Urinary bladder (tissue), 4 donors: Measurements from ENCODE around the gene NIN. TPM values are rescaled to one million over a fixed set of nuclear protein-coding genes. Genes with fewer than 3 reads are reported as not detected.
"Not testable (repeated sequence)": the region's sequence is repeated elsewhere in the genome, so short reads cannot be mapped to it uniquely, and the experiment has no call there.

Source experiments
- DNase-seq: peaks from one replicate; pipeline ENCODE4 v3.0.0-alpha.2; 2015; ENCODE audit errors: extremely low spot score
- H3K27ac ChIP-seq: one replicate; pipeline ENCODE4 v1.5.1; 2013; ENCODE audit warnings: low read depth, mild to moderate bottlenecking, moderate library complexity
- H3K36me3 ChIP-seq: one replicate; pipeline ENCODE4 v1.6.1; 2013; ENCODE audit warnings: mild to moderate bottlenecking, moderate library complexity; ENCODE audit not compliant: insufficient read depth
- H3K4me1 ChIP-seq: one replicate; pipeline ENCODE4 v1.6.1; 2013; ENCODE audit warnings: mild to moderate bottlenecking, moderate library complexity; ENCODE audit not compliant: insufficient read depth
- H3K4me3 ChIP-seq: one replicate; pipeline ENCODE4 v1.5.1; 2013; ENCODE audit warnings: low read depth, low read length
- WGBS: extraction: QIAGEN DNeasy Blood & Tissue Kit; methylation state at CpG from one replicate; pipeline ENCODE4 v1.1.7; 2013; 5-methylcytosine and 5-hydroxymethylcytosine counted together
- polyA plus RNA-seq: library from polyadenylated mRNA; stranded (reverse); fragments of 200-250 nt; gene quantifications from one replicate; pipeline ENCODE4 v1.2.3, GENCODE V29; 2013
- total RNA-seq: library from RNA; depleted of rRNA; stranded (reverse); fragments of >200 nt; gene quantifications from one replicate; pipeline ENCODE4 v1.2.3, GENCODE V29; 2014
- donor health status: healthy with polysubstance abuse.
- donor health status: healthy.

NIN gene
- total and polyA plus RNA-seq, 2 donors = 11.3 to 46.8 TPM

- Histone ChIP-seq H3K4me3 (no peak overlapping the region), H3K27ac (no peak overlapping the region), H3K36me3 (no peaks in the 10 kb centered on the region), H3K4me1 (no peaks in the 10 kb centered on the region)
- WGBS = 84% methylated on average over 3 of the region's 3 CpGs
- DNase-seq = no peak
These were observed 10.0 kb downstream of the NIN start for GRCh38 chr14:50820786-50821509.

- H3K4me3 ChIP-seq, DNase-seq, H3K27ac ChIP-seq, H3K36me3 ChIP-seq, H3K4me1 ChIP-seq: not testable (repeated sequence)
- WGBS = 92% methylated on average over 6 of the region's 6 CpGs
These were observed 11.7 kb downstream of the NIN start for GRCh38 chr14:50819303-50819702.

DNA sequence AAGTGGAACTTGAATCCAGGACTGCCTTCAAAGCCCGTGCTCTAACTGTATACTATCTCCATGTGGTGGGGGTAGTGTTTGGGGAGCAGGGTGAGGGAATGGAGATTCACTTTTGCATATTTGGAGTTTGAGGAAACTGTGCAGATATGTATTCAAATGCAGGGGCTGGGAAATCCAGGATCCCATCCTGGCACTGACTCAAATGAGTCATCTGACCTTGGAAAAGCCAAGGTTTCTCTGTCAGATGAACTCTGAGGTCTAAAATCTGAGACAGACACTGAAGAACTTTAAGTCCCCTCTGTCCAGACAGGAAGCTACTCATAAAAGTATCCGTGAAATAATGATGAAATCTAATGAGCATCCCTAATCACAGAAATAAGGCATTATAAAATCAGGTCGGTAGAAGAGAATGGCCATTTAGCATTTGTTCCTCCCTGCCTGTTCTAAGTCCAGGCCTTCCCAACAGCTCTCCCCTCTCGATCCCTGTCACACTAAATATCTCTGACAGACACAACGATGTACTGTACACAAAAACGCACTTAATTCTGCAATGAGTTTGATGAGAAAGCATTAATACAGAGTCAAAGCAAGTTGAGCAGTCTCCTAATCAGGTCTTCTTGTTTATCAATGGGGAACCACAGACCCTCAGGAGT, 14.4 kb downstream of the NIN start:
- H3K4me1 ChIP-seq = no peaks in the 10 kb centered on the region
- H3K27ac ChIP-seq = no peak overlapping the region
- no peak for DNase-seq
- WGBS = 52% methylated on average over 6 of the region's 6 CpGs
- H3K36me3 ChIP-seq = no peaks in the 10 kb centered on the region
- H3K4me3 ChIP-seq = no peak overlapping the region

DNA sequence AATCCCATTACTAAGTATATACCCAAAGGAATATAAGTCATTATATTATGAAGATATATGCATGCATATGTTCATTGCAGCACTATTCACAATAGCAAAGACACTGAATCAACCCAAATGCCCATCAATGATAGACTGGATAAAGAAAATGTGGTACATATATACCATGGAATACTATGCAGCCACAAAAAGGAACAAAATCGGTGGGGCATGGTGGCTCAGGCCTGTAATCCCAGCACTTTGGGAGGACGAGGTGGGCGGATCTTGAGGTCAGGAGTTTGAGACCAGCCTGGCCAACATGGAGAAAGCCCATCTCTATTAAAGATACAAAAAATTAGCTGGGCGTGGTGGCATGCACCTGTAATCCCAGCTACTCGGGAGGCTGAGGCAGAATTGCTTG, 15.4 kb downstream of the NIN start:
- H3K36me3 ChIP-seq, H3K4me3 ChIP-seq, H3K4me1 ChIP-seq, DNase-seq, H3K27ac ChIP-seq: not testable (repeated sequence)
- 99% methylated on average over 5 of the region's 5 CpGs for WGBS

DNA sequence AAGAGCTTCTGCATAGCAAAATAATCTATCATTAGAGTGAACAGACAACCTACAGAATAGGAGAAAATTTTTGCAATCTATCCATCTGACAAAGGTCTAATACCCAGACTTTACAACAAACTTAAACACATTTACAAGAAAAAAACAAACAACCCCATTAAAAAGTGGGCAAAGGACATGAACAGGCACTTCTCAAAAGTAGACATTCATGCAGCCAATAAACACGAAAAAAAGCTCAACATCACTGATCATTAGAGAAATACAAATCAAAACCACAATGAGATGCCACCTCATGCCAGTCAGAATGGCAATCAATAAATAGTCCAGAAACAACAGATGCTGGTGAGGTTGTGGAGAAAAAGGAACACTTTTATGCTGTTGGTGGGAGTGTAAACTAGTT, 15.9 kb downstream of the NIN start:
- H3K36me3 ChIP-seq, H3K27ac ChIP-seq, H3K4me3 ChIP-seq, DNase-seq, H3K4me1 ChIP-seq: not testable (repeated sequence)
- WGBS = 97% methylated on average over 1 of the region's 1 CpG

DNA sequence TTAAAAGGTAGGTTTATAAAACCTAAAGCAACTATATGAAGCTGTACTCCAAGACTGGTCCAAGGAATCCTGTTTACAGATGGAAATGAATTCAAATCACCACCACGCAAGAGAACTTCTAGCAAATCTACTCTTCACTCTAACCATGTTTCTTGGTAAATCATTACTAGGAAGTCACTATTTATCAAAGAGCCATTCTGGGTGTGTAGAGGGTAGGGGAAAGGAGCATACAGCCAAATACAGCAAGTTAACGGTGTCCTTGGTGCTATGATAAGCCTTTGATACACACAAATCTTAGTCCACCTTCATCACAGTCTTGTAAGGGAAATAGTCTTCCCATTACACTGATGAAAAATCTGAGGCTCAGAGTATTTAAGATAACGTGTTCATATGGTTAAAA, 16.8 kb downstream of the NIN start:
- DNase-seq = no peak
- WGBS = 95% methylated on average over 3 of the region's 3 CpGs
- H3K36me3 ChIP-seq = no peaks in the 10 kb centered on the region

GRCh38 chr14:50813544-50813863, 17.5 kb downstream of the NIN start:
- Histone ChIP-seq H3K4me3 (no peak overlapping the region), H3K27ac (no peak overlapping the region), H3K4me1 (no peaks in the 10 kb centered on the region), H3K36me3 (no peaks in the 10 kb centered on the region)
- 70% methylated on average over 2 of the region's 2 CpGs for WGBS
- no peak for DNase-seq

More for the DNA sequence above, 16.8 kb downstream of the NIN start:
- H3K4me1 ChIP-seq = no peaks in the 10 kb centered on the region
- H3K27ac ChIP-seq = no peak overlapping the region
- H3K4me3 ChIP-seq = no peak overlapping the region

- Histone ChIP-seq H3K4me3 (no peak overlapping the region), H3K4me1 (no peaks in the 10 kb centered on the region), H3K27ac (no peak overlapping the region), H3K36me3 (no peaks in the 10 kb centered on the region)
- no peak for DNase-seq
- 79% methylated on average over 8 of the region's 8 CpGs for WGBS
These were observed 18.0 kb downstream of the NIN start for GRCh38 chr14:50812856-50813543.

GRCh38 chr14:50812180-50812579, 18.8 kb downstream of the NIN start:
- Histone ChIP-seq H3K27ac (no peak overlapping the region), H3K4me1 (no peaks in the 10 kb centered on the region), H3K4me3 (no peak overlapping the region), H3K36me3 (no peaks in the 10 kb centered on the region)
- 83% methylated on average over 2 of the region's 2 CpGs for WGBS
- DNase-seq = no peak

DNA sequence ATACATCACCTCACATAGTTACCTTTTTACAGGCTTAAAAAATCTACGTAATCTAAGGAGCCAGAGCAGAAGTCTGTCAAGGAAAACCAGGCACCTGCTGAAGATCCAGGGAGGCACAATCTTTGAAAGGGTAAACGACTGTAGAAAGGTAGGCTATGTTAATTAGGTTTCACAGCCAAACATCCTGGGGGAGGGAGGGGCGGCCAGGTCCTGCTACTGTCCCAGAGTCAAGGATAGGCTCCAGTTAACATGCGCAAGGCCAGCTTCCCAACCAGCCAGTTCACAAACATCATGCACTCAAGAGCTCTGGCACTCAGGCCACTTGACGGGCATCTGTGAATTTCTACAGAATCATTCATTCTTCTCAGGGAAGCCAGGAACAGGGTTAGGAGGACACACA, 22.9 kb downstream of the NIN start:
- H3K27ac ChIP-seq = no peak overlapping the region
- DNase-seq = no peak
- no peaks in the 10 kb centered on the region for H3K36me3 ChIP-seq
- 85% methylated on average over 5 of the region's 5 CpGs for WGBS
- H3K4me1 ChIP-seq = no peaks in the 10 kb centered on the region
- no peak overlapping the region for H3K4me3 ChIP-seq

DNA sequence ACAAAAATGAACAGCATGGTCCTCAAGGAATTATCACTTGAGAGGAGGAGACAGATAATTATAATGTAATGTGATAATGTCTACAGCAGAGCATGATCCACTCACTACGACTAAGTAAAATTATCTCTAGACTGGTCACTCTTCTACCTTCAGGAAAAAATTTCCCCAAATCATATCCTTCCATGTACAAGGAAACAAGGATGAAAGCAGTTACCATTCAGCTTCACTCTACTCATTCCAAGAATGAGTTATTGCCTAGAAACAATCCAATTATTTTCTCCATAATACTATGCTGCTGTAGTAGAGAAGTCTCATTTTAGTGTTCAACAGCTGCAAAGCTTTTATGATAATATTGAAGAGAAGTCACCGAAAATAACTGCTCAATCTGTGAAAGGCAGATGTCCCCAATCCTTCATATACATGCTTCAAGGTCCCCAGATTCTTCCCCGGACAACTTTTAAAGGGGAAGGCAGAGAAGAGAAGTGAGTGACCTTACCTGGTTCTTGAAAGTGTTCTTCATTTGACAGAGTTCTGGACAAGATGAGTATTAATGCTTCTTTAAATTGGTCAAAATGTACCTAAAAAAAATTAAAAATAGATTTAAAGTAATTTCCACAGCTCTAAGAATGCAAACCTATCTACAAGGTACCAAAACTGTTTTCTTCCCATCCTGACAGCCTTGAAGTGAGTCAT, 24.6 kb downstream of the NIN start:
- Histone ChIP-seq H3K4me3 (no peak overlapping the region), H3K36me3 (no peaks in the 10 kb centered on the region), H3K27ac (no peak overlapping the region), H3K4me1 (no peaks in the 10 kb centered on the region)
- no peak for DNase-seq
- 85% methylated on average over 3 of the region's 3 CpGs for WGBS

- Histone ChIP-seq H3K27ac (no peak overlapping the region), H3K4me1 (no peaks in the 10 kb centered on the region), H3K36me3 (no peaks in the 10 kb centered on the region), H3K4me3 (no peak overlapping the region)
- no peak for DNase-seq
- 89% methylated on average over 3 of the region's 3 CpGs for WGBS
These were observed 25.6 kb downstream of the NIN start for GRCh38 chr14:50805396-50805795.

GRCh38 chr14:50804181-50804721, 26.7 kb downstream of the NIN start:
- Histone ChIP-seq H3K4me3 (no peak overlapping the region), H3K27ac (no peak overlapping the region), H3K36me3 (no peaks in the 10 kb centered on the region), H3K4me1 (no peaks in the 10 kb centered on the region)
- WGBS = 27% methylated on average over 5 of the region's 5 CpGs
- no peak for DNase-seq
